HepG2 (cell line): Measurements from ENCODE around the gene DNAJC28. TPM values are rescaled to one million over a fixed set of nuclear protein-coding genes. Genes with fewer than 3 reads are reported as not detected.
A peak's percentile ranks its signal among the peaks of the same experiment; 100 is the strongest.

Experiments
- ATRX ChIP-seq: sonication (generic); formaldehyde crosslinking; IDR thresholded peaks from 2 replicates; pipeline ENCODE4 v1.4.0; 2020; ENCODE audit warnings: missing genetic modification reagents, borderline replicate concordance
- FOXK2 ChIP-seq: fragments of 450-650 bp; IDR thresholded peaks from 2 replicates; pipeline ENCODE4 v1.6.1; 2016
- NFIC ChIP-seq: IDR thresholded peaks from 2 replicates; pipeline ENCODE4 v1.6.1; 2012; ENCODE audit warnings: mild to moderate bottlenecking, low read length, inconsistent platforms
- NKX3-1 ChIP-seq: sonication (generic); formaldehyde crosslinking; IDR thresholded peaks from 2 replicates; pipeline ENCODE4 v1.5.0; 2020; ENCODE audit warnings: missing genetic modification reagents
- U2AF1 ChIP-seq: fragments of 200-400 bp; formaldehyde crosslinking; optimal IDR thresholded peaks from 2 replicates; pipeline ENCODE3; 2017; ENCODE audit warnings: mild to moderate bottlenecking, low read depth, low read length
- ZKSCAN8 ChIP-seq: IDR thresholded peaks from 2 replicates; pipeline ENCODE4 v1.6.1; 2016; ENCODE audit warnings: borderline replicate concordance, missing genetic modification reagents, missing compliant biosample characterization
- ZNF20 ChIP-seq: sonication (generic); formaldehyde crosslinking; IDR thresholded peaks from 2 replicates; pipeline ENCODE4 v1.4.0; 2020; ENCODE audit warnings: mild to moderate bottlenecking, moderate library complexity, missing genetic modification reagents
- ZNF33A ChIP-seq: sonication (generic); formaldehyde crosslinking; IDR thresholded peaks from 2 replicates; pipeline ENCODE4 v1.5.1; 2020; ENCODE audit warnings: missing genetic modification reagents, mild to moderate bottlenecking, moderate library complexity, borderline replicate concordance
- ZNF619 ChIP-seq: sonication (generic); formaldehyde crosslinking; IDR thresholded peaks from 2 replicates; pipeline ENCODE4 v1.4.0; 2020; ENCODE audit warnings: mild to moderate bottlenecking, missing genetic modification reagents
- polyA plus RNA-seq, 8 experiments: library from polyadenylated mRNA; depleted of rRNA in 3 of 8; stranded (reverse) in 7 of 8; unstranded in 1 of 8; fragments of >200 nt; fragmentation: Illumina TruSeq in 4 of 8; extraction: Trizol in 4 of 8; gene quantifications; 2 replicates each; pipeline versions ENCODE4 v1.2.1 to v1.2.3, GENCODE V29; 2011 to 2016; ENCODE audit warnings: low read depth in 4 of 8, missing spikeins in 1 of 8, mixed read lengths in 1 of 8; ENCODE audit not compliant: insufficient read depth in 1 of 8
- total RNA-seq, 5 experiments: library from RNA; depleted of rRNA; stranded (reverse); fragments of >200 nt; fragmentation: Illumina TruSeq; extraction: Trizol; gene quantifications; 2 replicates each; pipeline ENCODE4 v1.2.3, GENCODE V29; 2016; ENCODE audit warnings: low read depth in 1 of 5
- TF ChIP-seq, protein P1 (sequence below): sonication (generic); formaldehyde crosslinking; IDR thresholded peaks from 2 replicates; pipeline ENCODE4 v1.4.0; 2020; ENCODE audit warnings: missing genetic modification reagents, borderline replicate concordance
- TF ChIP-seq, protein P2 (sequence below): sonication (generic); formaldehyde crosslinking; IDR thresholded peaks from 2 replicates; pipeline ENCODE4 v1.9.0; 2021; ENCODE audit warnings: missing genetic modification reagents, mild to moderate bottlenecking, borderline replicate concordance
- TF ChIP-seq, protein P3 (sequence below): sonication (generic); formaldehyde crosslinking; IDR thresholded peaks from 2 replicates; pipeline ENCODE4 v1.4.0; 2020; ENCODE audit warnings: missing genetic modification reagents
- TF ChIP-seq, protein P4 (sequence below): sonication (generic); formaldehyde crosslinking; IDR thresholded peaks from 2 replicates; pipeline ENCODE4 v1.8.1; 2023; ENCODE audit warnings: mild to moderate bottlenecking, missing genetic modification reagents, borderline replicate concordance
- TF ChIP-seq, protein P5 (sequence below): sonication (generic); formaldehyde crosslinking; IDR thresholded peaks from 2 replicates; pipeline ENCODE4 v1.4.0; 2020; ENCODE audit warnings: missing genetic modification reagents

DNAJC28 gene
- total and polyA plus RNA-seq, 2 of the 13 experiments (the other 11 are each of a cell fraction or from before 2014, with no cell fraction given): 1.5 to 3.3 TPM

DNA sequence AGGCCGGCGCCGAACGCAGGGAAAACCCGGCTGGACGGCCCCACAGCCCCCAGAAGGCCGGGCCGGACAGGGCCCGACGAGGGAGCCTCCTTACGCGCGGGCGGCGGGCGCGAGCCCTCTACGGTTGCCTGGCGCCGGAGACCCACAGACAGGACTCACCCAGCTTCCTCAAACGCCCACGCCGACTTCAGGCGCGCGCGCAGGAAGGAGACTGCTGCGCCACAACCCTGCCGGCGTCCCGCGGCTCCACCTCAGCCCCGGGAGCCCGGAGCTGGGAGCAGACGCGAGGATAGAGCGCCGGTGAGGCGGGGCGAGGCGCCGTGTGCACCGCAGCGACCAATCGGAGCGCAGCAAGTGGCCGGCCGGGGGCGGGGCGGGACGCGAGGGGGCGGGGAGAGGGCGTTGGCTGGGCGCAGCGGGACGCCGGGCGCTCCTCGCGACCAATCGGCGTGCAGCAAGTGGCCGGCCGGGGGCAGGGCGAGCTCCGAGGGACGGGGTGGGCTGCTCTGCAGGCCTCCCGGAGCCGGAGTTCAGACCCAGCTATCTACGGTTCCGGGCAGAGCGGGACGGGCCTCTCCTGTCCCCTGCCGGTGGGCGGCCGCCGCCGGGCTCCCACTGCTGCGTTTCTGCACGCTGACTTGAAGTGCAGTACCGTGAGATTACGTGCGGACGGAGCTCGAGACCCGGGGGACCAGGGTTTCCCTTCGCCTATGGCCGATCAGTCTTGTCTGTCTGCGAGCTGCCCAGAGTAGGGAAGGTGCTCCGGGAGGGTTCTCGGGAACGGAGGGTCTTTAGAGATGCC, 11.6 kb downstream of the DNAJC28 start, which contains the start of gene TMEM50B (continued):
- TF ChIP-seq ZNF20 (no peak), ATRX (no peak), ZKSCAN8 (no peak), U2AF1 (no peak), FOXK2 (no peak), ZNF619 (peak; percentile 41; the same call in 1 of the 2 replicates), NKX3-1 (CRISPR knock-in tag) (no peak), ZNF33A (no peak), NFIC (no peak)
- TF ChIP-seq, protein P1, sequence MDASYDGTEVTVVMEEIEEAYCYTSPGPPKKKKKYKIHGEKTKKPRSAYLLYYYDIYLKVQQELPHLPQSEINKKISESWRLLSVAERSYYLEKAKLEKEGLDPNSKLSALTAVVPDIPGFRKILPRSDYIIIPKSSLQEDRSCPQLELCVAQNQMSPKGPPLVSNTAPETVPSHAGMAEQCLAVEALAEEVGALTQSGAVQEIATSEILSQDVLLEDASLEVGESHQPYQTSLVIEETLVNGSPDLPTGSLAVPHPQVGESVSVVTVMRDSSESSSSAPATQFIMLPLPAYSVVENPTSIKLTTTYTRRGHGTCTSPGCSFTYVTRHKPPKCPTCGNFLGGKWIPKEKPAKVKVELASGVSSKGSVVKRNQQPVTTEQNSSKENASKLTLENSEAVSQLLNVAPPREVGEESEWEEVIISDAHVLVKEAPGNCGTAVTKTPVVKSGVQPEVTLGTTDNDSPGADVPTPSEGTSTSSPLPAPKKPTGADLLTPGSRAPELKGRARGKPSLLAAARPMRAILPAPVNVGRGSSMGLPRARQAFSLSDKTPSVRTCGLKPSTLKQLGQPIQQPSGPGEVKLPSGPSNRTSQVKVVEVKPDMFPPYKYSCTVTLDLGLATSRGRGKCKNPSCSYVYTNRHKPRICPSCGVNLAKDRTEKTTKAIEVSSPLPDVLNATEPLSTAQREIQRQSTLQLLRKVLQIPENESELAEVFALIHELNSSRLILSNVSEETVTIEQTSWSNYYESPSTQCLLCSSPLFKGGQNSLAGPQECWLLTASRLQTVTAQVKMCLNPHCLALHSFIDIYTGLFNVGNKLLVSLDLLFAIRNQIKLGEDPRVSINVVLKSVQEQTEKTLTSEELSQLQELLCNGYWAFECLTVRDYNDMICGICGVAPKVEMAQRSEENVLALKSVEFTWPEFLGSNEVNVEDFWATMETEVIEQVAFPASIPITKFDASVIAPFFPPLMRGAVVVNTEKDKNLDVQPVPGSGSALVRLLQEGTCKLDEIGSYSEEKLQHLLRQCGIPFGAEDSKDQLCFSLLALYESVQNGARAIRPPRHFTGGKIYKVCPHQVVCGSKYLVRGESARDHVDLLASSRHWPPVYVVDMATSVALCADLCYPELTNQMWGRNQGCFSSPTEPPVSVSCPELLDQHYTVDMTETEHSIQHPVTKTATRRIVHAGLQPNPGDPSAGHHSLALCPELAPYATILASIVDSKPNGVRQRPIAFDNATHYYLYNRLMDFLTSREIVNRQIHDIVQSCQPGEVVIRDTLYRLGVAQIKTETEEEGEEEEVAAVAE (CRISPR knock-in tag): no peak
- TF ChIP-seq, protein P2, sequence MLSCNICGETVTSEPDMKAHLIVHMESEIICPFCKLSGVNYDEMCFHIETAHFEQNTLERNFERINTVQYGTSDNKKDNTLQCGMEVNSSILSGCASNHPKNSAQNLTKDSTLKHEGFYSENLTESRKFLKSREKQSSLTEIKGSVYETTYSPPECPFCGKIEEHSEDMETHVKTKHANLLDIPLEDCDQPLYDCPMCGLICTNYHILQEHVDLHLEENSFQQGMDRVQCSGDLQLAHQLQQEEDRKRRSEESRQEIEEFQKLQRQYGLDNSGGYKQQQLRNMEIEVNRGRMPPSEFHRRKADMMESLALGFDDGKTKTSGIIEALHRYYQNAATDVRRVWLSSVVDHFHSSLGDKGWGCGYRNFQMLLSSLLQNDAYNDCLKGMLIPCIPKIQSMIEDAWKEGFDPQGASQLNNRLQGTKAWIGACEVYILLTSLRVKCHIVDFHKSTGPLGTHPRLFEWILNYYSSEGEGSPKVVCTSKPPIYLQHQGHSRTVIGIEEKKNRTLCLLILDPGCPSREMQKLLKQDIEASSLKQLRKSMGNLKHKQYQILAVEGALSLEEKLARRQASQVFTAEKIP (CRISPR knock-in tag): no peak
- TF ChIP-seq, protein P3, sequence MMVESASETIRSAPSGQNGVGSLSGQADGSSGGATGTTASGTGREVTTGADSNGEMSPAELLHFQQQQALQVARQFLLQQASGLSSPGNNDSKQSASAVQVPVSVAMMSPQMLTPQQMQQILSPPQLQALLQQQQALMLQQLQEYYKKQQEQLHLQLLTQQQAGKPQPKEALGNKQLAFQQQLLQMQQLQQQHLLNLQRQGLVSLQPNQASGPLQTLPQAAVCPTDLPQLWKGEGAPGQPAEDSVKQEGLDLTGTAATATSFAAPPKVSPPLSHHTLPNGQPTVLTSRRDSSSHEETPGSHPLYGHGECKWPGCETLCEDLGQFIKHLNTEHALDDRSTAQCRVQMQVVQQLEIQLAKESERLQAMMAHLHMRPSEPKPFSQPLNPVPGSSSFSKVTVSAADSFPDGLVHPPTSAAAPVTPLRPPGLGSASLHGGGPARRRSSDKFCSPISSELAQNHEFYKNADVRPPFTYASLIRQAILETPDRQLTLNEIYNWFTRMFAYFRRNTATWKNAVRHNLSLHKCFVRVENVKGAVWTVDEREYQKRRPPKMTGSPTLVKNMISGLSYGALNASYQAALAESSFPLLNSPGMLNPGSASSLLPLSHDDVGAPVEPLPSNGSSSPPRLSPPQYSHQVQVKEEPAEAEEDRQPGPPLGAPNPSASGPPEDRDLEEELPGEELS (CRISPR knock-in tag): no peak
- TF ChIP-seq, protein P4, sequence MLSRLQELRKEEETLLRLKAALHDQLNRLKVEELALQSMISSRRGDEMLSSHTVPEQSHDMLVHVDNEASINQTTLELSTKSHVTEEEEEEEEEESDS (CRISPR knock-in tag): no peak; the same call in 1 of the 2 replicates
- TF ChIP-seq, protein P5, sequence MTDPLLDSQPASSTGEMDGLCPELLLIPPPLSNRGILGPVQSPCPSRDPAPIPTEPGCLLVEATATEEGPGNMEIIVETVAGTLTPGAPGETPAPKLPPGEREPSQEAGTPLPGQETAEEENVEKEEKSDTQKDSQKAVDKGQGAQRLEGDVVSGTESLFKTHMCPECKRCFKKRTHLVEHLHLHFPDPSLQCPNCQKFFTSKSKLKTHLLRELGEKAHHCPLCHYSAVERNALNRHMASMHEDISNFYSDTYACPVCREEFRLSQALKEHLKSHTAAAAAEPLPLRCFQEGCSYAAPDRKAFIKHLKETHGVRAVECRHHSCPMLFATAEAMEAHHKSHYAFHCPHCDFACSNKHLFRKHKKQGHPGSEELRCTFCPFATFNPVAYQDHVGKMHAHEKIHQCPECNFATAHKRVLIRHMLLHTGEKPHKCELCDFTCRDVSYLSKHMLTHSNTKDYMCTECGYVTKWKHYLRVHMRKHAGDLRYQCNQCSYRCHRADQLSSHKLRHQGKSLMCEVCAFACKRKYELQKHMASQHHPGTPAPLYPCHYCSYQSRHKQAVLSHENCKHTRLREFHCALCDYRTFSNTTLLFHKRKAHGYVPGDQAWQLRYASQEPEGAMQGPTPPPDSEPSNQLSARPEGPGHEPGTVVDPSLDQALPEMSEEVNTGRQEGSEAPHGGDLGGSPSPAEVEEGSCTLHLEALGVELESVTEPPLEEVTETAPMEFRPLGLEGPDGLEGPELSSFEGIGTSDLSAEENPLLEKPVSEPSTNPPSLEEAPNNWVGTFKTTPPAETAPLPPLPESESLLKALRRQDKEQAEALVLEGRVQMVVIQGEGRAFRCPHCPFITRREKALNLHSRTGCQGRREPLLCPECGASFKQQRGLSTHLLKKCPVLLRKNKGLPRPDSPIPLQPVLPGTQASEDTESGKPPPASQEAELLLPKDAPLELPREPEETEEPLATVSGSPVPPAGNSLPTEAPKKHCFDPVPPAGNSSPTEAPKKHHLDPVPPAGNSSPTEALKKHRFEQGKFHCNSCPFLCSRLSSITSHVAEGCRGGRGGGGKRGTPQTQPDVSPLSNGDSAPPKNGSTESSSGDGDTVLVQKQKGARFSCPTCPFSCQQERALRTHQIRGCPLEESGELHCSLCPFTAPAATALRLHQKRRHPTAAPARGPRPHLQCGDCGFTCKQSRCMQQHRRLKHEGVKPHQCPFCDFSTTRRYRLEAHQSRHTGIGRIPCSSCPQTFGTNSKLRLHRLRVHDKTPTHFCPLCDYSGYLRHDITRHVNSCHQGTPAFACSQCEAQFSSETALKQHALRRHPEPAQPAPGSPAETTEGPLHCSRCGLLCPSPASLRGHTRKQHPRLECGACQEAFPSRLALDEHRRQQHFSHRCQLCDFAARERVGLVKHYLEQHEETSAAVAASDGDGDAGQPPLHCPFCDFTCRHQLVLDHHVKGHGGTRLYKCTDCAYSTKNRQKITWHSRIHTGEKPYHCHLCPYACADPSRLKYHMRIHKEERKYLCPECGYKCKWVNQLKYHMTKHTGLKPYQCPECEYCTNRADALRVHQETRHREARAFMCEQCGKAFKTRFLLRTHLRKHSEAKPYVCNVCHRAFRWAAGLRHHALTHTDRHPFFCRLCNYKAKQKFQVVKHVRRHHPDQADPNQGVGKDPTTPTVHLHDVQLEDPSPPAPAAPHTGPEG (CRISPR knock-in tag): peak; percentile 32; the same call in 1 of the 2 replicates
